HL-60 (cell line): ENCODE data around the gene MYO5C.
A peak's percentile ranks its signal among the peaks of the same experiment; 100 is the strongest.

Source experiments
- DNase-seq, 2 experiments: peaks; one replicate each; pipeline ENCODE4 v3.0.0-alpha.2; 2010 to 2020; ENCODE audit warnings: low read depth in 1 of 2, low spot score in 1 of 2
- H3K27ac ChIP-seq: fragments of 250-450 bp; sonication (Bioruptor Pico); replicated peaks from 2 replicates; pipeline ENCODE4 v1.5.1; 2020; ENCODE audit warnings: mild to moderate bottlenecking, moderate library complexity
- H3K27me3 ChIP-seq: fragments of 250-450 bp; sonication (Bioruptor Pico); 2 replicates; pipeline ENCODE4 v1.5.1; 2021; ENCODE audit warnings: mild to moderate bottlenecking, moderate library complexity; ENCODE audit not compliant: insufficient read depth, poor library complexity, severe bottlenecking
- H3K4me3 ChIP-seq: replicated peaks from 2 replicates; pipeline ENCODE4 v1.5.1; 2011; ENCODE audit warnings: mild to moderate bottlenecking, control low read depth, low read length; ENCODE audit not compliant: insufficient read depth
- CTCF ChIP-seq: IDR thresholded peaks from one replicate; pipeline ENCODE4 v1.5.1; 2011; ENCODE audit warnings: low read length, control low read depth, inconsistent platforms; ENCODE audit not compliant: insufficient read depth
- GABPA ChIP-seq: IDR thresholded peaks from 2 replicates; pipeline ENCODE4 v1.6.1; 2012; ENCODE audit warnings: low read depth
- POLR2AphosphoS5 ChIP-seq: IDR thresholded peaks from 2 replicates; pipeline ENCODE4 v1.6.1; 2012; ENCODE audit warnings: low read depth
- REST ChIP-seq: IDR thresholded peaks from 2 replicates; pipeline ENCODE4 v1.6.1; 2012; ENCODE audit warnings: low read depth; ENCODE audit not compliant: insufficient replicate concordance
- SPI1 ChIP-seq: IDR thresholded peaks from 2 replicates; pipeline ENCODE4 v1.6.1; 2012; ENCODE audit warnings: low read depth, mild to moderate bottlenecking, borderline replicate concordance

The MYO5C gene

GRCh38 chr15:52154896-52155865 is 140.4 kb downstream of the MYO5C start:
- TF ChIP-seq SPI1 (peak; percentile 42; the same call in 1 of the 2 replicates), GABPA (no peak), REST (no peak), POLR2AphosphoS5 (no peak), CTCF (no peak)
- Histone ChIP-seq H3K4me3 (no peak overlapping the region), H3K27ac (no peak overlapping the region), H3K27me3 (no peaks in the 10 kb centered on the region)
- DNase-seq, result peak in 1 of 2 experiments; percentile 34

GRCh38 chr15:52153900-52154895 is 141.4 kb downstream of the MYO5C start:
- TF ChIP-seq REST (no peak), GABPA (no peak), SPI1 (no peak), CTCF (no peak), POLR2AphosphoS5 (no peak)
- Histone ChIP-seq H3K4me3 (no peak overlapping the region), H3K27me3 (no peaks in the 10 kb centered on the region), H3K27ac (no peak overlapping the region)
- no peak for DNase-seq

- TF ChIP-seq REST (no peak), GABPA (no peak), POLR2AphosphoS5 (no peak), CTCF (no peak), SPI1 (no peak)
Measured at GRCh38 chr15:52151353-52151752, 144.3 kb downstream of the MYO5C start.

More at GRCh38 chr15:52151353-52151752, 144.3 kb downstream of the MYO5C start:
- DNase-seq, result no peak
- no peak overlapping the region for H3K4me3 ChIP-seq
- H3K27me3 ChIP-seq, result no peaks in the 10 kb centered on the region
- no peak overlapping the region for H3K27ac ChIP-seq
